NCI-H2107 (cell line): Measurements from ENCODE around the gene CISD1.
A peak's percentile ranks its signal among the peaks of the same experiment; 100 is the strongest.

Source experiments
- DNase-seq: peaks from one replicate; lab custom pipeline; 2025; lab: John Stamatoyannopoulos, UW

Gene CISD1

DNA sequence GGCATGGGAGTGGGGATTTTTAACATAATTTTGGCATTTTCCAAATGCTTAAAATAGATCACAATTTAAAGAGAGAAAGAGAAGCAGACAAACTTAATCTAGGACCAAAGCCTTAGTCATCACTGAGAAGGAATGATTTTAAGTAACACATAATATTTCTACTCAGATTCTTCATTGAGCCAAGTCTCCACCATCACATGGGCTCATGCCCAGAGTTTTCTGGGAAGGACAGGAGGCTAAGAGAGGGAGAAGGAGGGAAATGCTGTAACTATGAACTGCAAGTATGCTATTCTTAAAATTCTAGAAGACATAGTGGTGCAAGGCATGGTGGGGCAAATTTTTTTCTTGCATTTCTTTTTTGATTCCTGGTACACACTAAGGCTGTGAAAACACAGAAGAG is 42.1 kb downstream of the CISD1 start:
- DNase-seq: no peak

DNA sequence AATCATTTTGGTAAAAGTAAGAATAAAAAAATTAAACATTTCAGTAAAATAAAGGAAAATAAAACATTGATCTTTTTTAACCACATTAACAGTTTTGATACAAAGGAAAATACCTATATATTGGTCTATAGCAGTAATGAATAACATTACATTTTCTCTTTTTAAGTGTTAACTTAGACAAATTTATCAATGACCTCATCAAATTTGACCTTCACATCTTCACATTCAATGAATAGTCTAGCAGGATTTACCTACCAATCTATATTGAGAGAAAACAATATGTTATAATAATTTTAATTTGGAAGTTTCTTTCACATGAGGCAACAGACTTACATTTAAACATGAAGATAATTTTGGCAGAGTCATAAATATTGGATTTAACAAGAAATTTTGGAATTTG is 47.9 kb downstream of the CISD1 start:
- no peak for DNase-seq

DNA sequence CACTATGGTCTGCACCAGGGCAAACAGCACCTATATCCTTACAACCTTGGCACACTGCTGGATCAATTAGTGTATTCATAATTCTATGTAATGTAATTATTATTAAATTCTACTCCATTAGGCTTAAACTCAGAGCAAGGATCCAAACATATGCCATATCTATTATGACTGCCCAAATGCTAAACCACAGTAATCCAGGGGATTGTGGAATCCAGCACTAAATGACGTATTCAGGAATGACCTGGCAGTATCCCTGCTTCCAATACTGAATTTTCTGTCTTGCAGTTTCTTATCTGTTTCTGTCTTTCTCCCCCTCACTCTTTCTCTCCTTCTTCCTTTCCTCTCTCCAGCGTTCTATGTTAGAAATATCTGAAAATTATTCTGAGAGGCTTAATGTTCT is 49.4 kb downstream of the CISD1 start:
- DNase-seq: no peak

DNA sequence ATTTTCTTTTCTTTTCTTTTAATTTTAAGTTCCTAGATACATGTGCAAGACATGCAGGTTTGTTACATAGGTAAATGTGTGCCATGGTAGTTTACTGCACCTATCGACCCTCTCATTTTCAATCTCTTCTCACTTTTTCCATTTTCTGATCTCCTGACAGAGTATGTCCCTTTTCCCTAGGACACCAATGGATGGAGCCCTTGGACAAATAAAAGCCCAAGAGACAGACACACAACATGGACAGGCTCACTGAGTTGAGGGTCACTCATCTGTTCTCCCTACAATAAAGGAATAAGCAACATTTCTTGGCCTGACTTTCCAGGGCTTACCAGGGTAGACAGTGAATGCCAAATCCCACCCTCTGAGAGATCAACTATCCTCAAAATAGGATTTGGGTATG is 50.6 kb downstream of the CISD1 start:
- DNase-seq: no peak

DNA sequence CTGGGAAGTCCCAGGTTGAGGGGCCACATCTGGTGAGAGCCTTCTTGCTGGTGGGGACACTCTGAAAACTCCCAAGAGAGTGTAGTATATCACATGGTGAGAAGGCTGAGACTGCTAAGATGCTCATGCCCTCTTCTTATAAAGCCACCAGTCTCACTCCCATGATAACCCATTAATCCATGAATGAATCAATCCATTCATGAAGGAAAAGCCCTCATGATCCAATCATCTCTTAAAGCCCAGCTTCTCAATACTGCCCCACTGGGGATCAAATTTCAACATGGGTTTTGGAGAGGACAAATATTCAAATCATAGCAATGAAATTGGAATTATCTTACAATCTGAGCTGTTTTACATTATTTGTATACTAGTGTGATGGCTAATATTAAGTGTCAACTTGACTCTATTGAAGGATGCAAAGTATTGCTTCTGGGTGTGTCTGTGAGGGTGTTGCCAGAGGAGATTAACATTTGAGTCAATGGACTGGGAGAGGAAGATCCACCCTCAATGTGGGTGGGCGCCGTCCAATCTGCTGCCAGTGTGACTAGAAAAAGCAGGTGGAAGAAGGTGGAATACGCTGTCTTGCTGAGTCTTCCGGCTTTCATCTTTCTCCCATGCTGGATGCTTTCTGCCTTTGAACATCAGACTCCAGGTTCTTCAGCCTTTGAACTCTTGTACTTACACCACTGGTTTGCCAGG is 51.5 kb downstream of the CISD1 start:
- no peak for DNase-seq

DNA sequence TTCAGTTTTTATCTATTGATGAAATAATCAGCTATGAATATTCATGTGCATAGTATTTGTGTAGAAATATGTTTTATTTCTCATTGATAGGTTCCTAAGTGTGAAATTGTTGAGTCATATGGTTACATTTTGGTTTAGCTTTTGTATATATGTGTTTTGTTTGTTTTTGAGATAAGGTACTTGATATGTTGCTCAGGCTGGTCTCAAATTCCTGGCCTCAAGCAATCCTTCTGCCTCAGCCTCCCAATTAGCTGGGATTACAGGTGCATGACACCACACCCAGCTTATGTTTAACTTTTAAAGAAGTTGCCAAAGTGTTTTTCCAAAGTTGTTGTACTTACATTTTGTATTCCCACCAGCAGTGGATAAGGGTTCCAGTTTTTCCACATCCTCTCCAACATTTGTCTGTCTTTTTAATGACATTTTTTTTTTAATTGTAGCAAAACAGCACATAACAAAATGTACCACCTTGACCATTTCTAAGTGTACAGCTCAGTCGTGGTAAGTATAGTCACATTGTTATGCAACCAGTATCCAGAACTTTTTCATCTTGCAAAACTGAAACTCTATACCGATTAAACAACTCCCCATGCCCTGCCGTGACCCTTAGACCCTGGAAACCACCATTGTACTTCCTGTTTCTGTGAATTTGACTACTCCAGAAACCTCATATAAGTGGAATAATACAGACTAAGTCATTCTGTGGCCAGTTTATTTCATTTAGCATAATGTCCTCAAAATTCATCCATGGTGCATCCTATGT is 53.3 kb downstream of the CISD1 start:
- no peak for DNase-seq

DNA sequence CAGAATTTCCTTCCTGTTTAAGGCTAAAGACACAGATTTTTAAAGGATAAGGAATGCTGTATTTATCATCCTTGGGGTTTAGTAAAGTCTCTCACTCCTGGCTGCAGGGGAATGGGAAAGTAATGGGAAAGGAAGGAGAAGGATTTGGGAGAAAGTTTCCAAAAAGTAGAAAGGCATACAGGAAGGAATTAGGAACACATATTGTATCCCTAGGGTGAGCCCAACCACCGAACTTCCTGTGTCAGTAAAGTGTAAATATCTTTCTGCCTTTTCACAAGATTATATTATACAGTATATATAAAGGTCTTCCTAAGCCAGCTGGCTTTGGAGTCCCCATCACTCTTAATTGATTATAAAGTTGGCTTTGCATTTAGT is 53.9 kb downstream of the CISD1 start:
- DNase-seq: no peak

DNA sequence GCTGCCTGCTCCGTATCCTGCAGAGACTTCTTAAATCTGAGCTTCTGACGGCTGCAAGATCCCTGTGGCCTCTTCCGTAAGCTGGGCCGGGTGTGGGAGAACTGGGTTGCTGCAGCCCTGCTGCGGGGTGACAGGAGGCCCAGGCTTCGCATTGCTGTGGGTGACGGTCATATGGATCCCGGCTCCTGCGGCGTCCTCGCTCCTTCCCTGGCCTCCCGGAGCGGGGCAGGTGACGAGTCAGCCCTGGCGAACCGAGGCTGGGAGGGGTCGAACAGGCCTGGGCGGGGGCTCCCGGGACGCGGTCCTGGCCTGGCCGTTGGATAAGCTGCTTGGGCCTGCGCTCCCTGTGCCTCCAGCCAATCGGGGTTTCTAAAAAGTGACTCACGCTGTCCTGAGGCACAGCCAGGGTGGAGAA is 58.0 kb downstream of the CISD1 start:
- no peak for DNase-seq

DNA sequence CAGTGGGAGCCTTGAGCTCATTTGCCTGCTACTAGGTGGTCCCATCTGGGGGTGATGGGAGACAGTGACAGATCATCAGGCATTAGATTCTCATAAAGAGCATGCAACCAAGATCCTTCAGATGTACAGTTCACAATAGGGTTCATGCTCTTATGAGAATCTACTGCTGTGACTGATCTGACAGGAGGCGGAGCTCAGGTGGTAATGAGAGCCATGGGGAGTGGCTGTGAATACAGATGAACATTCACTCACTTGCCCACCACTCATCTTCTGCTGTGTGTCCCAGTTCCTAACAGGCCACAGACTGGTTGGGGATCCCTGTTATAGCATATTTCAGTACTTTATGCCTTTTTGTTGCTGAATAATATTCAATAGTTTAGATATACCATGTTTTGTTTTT is 59.3 kb downstream of the CISD1 start:
- no peak for DNase-seq

DNA sequence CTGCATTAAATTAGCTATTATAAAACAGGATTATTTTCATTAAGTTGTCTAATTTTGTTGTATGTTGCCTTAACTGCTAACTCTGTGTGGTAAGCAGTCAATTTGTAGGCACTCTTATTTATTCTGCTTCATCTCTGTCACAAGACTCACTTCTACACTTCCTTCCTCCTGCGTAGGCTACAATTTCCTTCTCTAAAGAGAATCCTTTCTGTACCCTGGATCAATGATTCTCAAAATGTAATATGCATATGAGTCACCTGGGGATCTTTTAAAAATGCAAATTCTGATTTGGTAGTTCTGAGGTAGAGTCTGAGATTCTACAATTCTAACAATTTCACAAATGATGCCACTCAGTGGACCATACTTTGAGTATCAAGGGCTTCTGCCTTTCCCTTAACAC is 61.5 kb downstream of the CISD1 start:
- DNase-seq: no peak

DNA sequence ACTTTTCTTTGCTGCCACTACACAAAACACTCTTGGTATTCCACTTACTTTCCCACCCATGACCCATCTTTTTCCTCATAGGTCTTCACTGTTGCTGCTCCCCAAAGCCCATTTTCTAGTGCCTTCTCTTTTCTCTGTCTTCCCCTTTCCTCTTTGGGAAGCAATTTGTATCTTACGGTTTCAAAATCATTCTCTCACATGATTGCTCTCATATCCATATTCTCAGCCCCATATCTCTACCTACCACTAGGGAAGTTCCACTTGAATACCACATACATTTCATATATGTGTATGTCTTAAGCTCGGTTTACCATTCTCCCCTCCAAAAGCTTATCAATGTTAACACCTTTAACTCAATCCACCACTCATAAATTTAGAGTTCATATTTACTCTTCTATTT is 62.7 kb downstream of the CISD1 start:
- DNase-seq: no peak

DNA sequence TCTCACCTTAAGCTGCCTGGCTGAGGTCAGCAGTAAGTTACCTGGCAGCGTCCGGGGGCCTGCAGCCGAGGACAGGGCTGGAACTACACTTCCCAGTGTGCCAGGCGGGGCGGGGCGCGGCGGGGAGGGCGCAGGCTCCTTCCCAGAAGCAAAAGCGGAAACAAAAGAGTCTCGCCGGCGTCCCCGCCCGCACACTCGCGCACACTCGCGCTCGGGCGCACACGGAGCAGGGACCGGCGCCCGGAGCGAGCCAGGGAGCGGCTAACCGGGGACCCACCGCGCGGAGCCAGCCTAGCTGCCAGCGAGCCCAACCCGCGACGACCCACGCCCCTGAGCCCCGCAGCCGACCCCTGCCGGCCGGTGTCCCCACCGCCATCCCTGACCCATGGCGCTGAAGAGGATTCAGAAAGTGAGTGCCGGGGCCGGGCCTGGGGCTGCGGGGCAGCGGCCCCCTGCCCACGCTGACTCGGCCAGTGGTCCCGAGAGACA is 65.9 kb downstream of the CISD1 start, which contains the start of gene UBE2D1:
Gene UBE2D1 (plus strand): TSS at position 190 of the 489 bp plus-strand sequence. CDS start 196 bp downstream, at position 386.
- peak; percentile 3 for DNase-seq

DNA sequence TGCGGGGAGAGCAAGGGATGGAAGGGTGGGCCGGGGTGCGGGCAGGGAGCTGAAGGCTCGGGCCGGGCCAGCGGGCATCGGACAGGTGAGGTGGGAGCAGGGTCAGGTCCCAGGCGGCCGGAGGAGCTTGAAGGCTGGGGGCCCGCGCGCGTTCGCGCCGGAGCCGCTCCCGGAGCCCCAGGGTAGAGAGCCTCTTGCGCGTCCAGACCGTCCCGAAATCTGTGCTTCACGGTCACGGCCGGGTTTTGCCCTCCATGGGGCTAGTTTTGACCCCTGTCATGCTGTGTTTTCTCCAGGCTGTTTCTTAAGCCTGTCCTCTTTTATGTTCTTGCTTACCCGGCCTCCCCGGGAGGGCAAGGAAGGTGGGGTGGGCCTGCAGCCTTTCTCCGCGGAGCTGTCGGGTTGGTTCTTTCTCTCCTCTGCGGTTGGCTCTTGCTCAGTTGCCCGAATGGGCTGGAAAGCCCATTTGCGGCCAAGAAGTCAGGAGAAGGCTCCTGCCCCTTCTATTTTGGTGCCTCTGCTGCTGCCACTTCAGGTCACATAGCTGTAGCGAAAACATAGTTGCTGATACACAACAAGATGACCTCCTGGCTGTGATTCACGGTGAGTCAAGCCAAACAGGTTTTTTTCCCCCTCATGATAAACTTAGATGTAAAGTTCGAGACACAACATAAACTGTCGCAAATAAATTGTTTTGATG is 66.5 kb downstream of the CISD1 start:
- no peak for DNase-seq

DNA sequence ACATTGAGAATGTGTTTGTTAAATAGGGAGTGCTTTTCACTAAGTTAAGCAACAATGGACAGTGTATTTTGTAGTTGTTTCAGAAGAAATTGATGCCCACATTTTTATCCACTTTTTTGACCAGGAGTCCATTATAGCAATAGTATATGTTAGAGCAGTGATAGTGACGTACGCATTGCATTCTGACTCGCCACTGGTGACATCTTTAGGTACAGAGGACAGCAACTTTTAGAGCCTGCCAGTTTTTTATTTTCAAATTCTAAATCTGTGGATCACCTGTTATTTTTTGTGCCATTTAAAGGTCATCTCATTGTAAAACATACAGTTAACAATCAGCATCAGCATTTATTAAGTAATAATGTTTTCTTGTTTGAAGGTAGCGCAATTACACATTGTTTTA is 67.3 kb downstream of the CISD1 start:
- DNase-seq: no peak
